ENCODE data around the gene HTR3A.

The HTR3A gene

DNA sequence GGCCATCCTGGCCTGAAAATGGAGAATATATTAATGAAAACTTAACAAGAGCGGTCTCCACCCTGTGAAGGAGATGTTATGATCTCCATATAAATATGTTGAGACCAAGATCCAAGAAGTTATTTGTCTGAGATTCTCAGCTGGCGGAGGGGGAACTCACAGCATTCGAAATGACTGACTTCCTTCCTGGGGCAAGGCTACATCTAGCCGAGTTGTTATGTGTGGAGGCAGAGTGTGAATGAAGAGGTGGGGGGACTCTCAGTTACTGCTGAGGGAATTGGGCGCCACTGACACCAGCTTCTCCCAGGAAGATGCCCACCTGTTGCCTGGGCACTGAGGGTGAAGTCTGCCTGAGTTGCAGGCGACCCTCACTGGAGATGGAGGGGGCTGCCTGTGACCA is 5.9 kb downstream of the HTR3A start:
- FAIRE-seq, result no peak

DNA sequence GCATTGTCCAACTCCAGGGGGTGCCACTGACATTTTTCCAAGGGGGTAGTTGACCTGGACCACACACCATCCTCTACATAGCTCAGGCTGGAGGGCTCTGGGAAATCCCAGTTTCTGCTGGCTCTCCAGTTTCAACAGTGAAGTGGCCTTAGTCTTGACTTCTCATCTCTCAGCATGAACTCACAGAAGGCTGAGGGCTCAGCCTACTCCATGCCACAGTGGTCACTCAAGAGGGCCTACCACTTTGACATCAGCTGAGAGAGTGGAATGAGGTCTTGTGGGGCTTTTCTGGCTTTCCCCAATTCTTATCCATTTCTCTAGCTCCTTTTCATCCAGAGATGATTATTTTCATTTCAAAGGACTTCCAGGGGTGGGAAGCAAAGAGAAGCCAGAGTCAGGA is 7.4 kb downstream of the HTR3A start:
- no peak for FAIRE-seq

DNA sequence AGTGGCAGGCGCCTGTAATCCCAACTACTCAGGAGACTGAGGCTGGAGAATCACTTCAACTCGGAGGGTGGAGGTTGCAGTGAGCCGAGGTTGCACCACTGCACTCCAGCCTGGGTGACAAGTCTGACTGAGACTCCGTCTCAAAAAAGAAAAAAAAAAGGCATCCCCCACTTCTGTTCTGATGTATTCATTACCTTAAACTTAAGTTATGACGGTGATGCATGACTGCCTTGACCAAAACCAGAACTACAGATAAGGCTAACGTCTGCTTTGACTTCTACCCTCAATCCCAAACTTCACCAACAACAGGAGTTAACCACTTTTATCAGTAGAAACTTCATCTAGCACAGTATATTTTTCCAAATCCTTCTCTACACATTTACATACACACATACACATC is 9.9 kb downstream of the HTR3A start:
- FAIRE-seq, result no peak

DNA sequence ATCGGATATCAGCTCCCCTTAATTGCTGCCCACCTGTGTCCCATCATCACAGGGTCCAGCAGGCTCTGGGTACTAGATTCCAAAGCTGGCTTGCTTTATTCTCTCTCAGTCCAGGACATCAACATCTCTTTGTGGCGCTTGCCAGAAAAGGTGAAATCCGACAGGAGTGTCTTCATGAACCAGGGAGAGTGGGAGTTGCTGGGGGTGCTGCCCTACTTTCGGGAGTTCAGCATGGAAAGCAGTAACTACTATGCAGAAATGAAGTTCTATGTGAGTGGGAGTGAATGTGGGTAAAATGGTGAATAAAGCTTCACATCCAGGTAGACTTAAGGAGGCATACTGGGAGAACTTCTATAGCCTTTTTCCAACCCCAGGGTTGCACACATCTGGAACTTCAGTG is 11.0 kb downstream of the HTR3A start:
- FAIRE-seq, result no peak

DNA sequence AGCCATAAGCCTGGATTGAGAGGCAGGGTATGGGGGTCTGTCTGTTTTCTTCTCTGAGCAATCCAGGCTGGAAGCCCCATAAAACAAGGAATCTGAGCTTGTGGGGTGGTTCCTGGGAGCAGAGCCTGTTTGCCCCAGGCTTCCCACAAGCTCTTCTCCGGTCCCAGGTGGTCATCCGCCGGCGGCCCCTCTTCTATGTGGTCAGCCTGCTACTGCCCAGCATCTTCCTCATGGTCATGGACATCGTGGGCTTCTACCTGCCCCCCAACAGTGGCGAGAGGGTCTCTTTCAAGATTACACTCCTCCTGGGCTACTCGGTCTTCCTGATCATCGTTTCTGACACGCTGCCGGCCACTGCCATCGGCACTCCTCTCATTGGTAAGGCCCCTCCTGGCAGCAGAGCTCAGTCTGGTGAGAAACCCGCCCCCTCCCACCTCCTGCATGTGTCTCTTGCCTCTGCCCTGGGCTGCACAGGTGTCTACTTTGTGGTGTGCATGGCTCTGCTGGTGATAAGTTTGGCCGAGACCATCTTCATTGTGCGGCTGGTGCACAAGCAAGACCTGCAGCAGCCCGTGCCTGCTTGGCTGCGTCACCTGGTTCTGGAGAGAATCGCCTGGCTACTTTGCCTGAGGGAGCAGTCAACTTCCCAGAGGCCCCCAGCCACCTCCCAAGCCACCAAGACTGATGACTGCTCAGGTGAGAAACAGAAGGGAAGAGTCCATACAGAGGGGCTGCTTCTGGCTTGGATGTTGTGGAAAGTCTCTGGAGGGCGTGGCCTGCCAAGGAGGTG is 11.6 kb downstream of the HTR3A start:
- FAIRE-seq, result no peak

DNA sequence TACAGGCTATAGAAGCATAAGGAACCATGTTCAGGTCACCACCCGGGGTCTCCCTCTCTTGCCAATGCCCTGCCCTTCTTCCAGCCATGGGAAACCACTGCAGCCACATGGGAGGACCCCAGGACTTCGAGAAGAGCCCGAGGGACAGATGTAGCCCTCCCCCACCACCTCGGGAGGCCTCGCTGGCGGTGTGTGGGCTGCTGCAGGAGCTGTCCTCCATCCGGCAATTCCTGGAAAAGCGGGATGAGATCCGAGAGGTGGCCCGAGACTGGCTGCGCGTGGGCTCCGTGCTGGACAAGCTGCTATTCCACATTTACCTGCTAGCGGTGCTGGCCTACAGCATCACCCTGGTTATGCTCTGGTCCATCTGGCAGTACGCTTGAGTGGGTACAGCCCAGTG is 14.5 kb downstream of the HTR3A start:
- FAIRE-seq, result no peak

DNA sequence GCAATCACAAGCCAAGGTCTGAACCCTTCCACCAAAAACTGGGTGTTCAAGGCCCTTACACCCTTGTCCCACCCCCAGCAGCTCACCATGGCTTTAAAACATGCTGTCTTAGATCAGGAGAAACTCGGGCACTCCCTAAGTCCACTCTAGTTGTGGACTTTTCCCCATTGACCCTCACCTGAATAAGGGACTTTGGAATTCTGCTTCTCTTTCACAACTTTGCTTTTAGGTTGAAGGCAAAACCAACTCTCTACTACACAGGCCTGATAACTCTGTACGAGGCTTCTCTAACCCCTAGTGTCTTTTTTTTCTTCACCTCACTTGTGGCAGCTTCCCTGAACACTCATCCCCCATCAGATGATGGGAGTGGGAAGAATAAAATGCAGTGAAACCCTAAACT is 15.0 kb downstream of the HTR3A start:
- no peak for FAIRE-seq

DNA sequence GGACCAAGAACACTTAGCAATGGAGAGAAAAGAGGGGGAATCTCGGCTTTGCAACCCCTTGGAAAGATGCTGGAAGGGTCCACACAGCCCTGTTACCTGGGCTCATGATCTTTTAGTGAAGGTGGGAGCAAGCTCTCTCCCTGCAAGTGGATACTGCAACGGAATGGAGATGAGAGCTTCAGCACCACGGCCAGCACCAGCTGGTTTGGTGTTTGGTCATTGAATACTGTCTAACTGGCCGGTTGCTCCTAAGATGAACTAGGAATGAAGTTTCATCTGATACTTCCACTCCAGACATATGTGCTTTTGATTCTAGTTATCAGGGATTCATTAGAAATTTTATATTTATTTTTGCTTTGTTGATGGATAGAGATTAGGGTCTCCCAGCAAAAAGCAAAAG is 16.3 kb downstream of the HTR3A start:
- FAIRE-seq, result no peak

DNA sequence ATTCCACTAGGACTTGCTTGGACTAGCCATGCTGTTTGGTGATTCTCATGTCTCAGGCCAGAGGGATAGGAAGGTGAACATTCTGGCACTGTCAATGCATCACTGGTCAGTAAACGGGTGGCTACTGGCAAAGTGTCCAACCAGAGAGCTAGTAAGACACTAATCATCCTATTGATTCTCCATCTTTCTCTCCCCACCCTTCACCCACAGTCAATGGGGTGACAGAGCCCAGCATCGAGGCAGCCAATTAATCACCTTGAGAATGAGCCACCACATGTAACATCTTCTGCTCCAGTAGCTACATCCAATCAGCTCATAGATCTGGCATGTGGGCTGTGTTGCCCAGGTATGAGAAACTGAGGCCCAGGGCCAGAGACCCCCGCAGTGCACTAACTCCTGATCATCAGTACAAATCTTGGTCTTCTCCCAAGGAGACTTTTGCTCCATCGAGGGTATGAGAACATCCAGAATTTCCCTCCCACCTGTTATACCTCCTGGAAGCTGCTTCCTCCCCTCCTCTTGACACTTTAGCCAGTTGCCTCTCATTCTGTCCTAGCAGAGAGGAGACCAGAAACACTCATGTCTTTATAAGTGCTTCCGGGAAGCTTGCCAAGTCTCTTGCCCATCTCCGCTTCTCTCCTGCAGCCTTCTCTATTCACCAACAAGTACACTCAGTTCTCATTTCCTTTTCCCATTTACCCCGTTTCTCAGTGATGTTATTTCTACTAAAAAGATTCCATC is 17.0 kb downstream of the HTR3A start:
- FAIRE-seq, result no peak

DNA sequence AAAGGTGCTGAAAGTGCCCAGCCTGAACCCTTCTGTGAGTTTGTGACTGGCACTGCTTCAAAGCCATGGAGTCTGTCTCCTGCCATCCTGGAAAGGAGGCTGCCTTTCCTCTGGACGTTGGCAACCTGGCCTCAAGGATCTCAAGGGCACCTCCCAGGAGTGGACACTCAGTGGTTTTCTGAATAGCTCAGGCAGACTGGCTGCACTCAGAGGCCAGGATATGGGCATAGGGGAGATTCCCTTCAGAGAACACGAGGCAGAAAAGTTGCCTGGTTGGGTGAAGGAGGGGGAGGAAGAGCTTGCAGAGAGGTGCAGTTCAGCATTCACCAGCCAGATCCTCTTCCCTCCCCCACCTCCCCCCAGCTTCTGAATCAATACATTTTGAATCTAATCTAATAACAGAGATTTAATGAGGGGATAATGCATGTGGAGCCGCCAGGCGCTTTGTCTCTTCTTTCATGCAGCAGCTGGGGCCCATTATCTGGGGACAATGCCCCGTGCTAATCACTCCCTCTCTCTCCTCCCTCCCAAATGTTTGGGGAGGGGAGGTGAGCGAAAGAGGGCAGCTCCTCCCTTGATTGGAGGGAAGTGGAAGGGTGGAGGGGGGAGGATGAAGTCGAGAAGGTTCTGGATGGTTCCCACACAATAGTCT is 17.7 kb downstream of the HTR3A start:
- FAIRE-seq, result no peak

DNA sequence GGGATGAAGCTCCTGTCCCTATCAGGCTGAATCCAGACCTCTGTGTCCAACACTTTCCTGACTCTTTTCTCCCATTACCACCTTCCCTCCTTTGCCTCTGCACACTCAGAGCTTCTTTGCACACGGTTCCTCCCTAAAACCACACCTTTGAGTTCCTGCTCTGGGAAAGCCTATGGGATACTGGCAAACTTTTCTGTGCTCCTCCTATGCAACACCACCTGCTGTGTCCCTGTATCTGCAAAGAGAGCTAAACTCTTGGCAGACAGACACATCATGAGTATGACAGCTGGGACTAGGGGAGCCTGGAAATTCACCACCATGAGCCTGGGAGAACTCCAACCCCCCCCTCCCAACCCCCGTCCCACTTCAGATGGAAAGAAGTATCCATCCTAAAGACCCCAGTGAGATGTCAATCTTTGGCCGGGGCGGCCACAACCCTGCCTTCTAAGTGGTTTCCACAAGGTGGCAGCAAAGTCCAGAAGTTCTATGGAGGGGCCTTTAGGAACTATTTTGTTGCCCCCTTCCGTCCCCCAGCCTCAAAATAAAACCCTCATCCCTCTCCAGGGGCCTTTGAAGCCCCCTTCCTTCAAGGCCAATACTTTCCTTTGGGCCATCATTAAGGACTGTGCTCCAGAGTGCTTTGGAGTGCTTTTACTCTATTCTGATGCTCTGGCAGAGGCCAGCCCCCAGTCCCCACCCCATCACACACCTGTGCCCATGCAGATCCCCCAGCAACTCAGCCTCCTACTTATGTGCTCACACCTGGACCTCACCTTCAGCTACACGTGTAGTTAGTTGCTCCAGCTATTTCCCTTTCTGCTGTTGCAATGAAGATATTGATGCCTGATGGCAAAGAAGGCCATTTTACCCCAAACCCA is 19.4 kb downstream of the HTR3A start:
- FAIRE-seq, result no peak

DNA sequence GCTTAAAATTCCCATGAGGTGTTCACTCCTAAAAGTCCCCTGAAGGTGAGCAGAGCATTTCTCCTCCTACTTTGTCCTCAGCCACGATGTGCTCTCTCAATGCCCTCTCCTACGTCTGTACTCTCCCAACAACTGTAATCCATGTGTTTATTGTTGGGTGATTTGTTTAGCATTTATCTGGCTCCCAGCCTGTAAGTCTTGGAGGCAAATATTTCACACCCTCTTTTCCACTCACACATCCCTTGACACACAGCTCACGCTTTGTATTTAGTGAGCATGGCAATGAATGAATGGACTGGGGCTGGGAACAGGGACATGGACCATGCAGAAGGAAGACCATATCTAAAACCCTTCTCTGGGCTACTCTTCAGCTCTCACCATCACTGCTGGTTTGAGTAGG is 22.6 kb downstream of the HTR3A start:
- no peak for FAIRE-seq

DNA sequence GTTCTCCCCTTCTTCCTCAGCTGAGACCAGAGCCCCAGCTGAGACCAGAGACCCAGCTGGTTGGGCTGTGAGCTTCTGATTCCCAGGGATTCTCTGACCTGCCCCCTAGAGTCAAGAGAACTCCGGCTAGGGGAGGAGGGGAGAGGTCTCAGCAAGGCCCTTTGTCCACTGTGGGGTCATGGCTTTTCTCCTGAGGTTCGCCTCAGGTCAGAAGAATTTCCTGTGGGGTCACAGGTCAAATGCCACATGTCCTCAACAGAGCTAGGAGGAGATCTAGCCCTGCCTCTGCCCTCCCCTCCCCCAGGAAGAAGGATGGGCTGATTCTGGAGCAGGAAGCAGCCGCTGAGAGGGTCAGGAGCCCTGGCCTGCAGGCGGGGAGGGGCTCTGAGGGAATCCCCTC is 23.7 kb downstream of the HTR3A start:
- FAIRE-seq, result no peak

DNA sequence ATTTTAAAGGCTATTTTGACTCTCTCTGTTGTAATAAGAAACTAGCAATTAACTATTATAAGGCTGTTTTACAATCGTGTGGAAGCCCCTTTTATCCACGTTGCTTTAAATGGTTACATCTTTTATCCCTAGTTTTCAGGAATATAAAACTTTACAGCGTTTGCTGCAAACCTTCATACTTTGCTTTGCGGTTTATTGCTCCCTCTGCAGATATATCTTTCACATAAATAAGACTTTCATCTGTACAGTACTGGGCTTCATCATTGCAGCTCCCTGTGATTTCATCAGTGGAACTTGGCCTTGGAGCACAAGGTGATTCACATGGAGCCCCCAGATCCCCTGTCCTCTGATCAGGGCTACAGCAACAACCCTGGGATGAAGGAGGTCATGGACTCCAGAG is 25.6 kb downstream of the HTR3A start:
- no peak for FAIRE-seq

DNA sequence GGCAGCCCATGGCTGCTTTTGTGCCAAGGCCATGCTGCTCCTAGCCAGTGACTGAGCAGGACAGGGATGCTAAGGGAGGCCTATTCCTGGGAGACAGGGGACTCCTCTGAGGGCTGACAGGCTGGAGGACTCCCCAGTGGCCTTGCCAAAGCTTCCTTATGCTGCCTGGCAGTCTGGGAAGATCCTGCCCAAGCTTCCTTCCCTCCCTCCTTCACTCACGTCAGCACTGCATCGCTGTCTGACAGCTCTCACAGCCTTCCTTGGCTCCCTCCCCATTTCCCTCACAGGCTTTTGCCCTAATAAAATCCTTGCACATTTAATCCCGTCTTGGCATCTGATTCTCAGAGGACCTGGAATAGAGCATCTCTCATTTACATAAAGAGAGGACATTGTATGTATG is 26.5 kb downstream of the HTR3A start:
- no peak for FAIRE-seq

DNA sequence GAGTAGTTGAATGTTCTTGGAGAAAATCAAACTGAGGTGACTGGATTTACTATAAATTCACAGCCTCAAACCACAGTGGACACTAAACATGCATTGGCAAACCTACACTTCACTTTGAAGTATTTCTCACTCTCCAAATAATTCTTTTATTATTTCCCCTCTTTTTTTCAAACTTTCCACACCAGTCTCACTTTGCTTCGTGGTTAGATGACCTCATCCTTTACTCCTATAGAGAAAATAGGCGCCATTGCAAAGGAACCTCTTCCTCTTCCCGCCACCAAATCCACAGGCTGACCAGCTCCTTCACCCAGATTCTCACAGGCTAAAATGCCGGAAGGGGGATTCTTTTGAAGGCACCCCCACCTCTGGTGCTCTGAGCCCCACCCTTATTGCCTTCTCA is 33.4 kb downstream of the HTR3A start:
- FAIRE-seq, result no peak

DNA sequence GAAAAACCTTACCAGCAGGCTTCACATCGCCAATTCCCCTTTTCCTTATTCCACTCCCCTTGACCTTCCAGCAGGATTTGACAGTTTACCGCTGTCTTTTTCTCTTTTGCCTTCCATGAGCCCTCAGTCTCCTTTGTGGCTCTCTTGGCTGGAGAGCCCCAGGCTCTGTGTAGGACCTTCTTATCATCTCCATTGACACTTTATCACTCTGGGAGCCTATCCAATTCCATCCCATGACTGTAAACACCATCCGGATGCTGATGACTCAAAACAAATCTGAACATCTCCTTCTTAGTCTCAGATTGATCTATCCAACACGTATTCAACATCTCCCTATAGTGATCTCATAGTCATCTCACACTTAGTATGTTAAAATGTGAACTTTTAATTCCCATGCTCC is 36.0 kb downstream of the HTR3A start:
- no peak for FAIRE-seq

DNA sequence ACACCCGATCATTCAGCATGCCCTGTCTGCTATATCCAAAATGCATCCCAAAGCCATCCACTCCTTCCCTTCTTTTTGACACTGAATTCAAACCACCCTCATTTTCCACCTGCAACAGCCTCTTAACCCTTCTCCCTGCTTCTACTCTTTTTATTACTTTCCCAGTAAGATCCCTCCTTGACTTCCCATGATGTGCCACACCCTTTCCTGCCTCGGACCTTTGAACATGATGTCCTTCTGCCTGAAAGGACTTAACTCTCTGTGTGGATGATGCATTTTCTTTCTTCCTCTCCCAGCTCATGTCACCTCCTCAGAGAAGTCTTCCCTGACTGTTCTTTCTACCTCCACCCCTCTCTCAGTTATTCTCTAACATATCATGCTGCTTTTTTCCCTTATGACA is 36.5 kb downstream of the HTR3A start:
- no peak for FAIRE-seq

DNA sequence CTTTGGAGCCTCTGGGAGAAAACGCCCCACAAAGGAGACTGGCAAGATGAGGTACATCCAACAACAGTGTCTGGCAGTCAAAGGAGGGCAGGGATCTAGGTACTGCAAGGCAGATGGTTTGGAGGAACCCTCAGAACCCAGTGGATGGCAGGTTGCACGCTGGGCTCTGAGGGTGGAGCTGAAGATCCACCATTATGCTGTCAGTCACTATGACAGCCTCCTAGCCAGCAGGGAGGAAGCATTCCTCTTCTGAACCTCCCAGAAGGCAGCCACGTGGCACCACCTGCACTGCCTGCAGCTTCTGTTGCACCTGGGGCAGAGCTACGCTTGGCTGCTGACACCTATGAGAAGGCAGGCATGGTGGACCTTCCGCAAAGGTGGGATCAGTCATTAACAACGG is 40.2 kb downstream of the HTR3A start:
- FAIRE-seq, result no peak

DNA sequence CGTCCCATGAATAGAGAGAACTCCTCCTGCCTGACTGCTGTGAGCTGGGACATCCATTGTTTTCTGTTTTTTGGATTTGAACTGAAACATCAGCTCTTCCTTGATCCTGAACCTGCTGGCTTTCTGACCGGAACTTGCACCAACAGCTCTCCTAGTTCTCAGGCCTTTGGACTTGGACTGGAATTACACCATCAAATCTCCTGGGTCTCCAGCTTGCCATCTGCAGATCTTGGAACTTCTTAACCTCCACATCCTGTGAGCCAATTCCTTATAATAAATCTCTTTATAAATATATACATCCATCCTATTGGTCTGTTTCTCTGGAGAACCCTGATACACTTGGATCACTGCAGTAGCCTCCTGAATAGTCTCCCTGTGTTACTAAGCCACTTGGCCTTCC is 42.1 kb downstream of the HTR3A start:
- no peak for FAIRE-seq

DNA sequence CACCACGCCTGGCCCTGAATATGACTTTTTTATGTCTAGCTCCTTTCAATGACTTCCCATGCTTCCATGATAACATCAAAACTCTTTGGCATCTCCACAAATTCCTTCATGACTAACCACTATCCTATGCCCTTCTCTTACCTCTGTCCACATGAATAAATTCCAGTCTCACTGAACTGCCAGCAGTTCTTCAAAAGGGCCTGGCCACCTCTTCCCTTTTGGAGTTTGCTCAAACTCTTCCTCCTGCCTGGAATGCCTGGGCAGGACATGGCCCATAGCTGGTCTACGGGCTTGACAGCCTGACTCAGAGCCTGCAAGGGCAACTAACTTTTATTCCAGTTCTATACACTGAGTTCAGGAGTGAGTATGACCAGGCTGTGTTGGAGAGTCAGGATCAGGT is 42.8 kb downstream of the HTR3A start:
- no peak for FAIRE-seq

DNA sequence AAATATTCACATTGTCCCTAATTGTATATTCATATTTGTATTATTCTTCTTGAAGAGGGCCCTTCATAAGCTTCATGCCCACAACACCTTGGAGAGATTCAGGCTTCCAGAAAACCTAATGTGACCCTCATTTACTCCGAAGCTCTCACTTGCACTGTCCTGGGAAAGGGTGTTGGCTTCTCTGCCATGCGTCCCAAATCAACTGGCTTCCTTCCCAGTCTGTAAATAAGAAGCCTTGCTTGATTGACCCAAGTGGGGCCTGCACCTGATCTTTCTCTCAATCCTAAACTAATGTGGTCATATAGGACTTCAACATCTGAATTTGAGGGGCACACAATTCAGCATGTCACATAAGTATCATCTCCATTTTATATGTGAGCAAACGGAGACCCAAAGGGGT is 44.1 kb downstream of the HTR3A start:
- FAIRE-seq, result no peak

DNA sequence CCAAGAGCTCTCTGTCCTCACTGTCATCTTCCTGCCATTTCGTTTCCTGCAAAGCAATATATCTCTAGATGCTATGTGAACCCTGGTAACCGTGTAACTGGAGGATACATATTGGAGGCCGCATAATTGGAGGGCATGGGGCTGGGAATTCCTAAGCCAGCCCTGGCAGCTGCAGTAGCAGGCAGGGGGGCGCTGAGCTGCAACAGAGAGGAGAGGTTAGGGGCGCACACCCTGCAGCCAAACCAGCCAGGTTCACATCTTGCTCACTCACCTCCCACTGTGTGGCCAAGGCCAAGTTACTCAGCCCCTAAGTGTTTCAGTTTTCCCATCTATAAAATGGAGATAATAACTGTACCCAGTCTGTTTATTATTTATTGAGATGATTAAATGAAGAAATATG is 44.7 kb downstream of the HTR3A start:
- no peak for FAIRE-seq
